Upper lobe of left lung (tissue), 6 donors: ENCODE data around the gene PTPRM. TPM values are rescaled to one million over a fixed set of nuclear protein-coding genes. Genes with fewer than 3 reads are reported as not detected.

Experiments used
- ATAC-seq, 2 donors: fragments of 200-7000 bp; cut with Tn5 transposase; one replicate each; pipeline ENCODE4 v1.9.1; 2022; ENCODE audit warnings: mild to moderate bottlenecking in 2 of 2, moderate library complexity in 2 of 2; ENCODE audit not compliant: low FRiP score in 2 of 2
- DNase-seq, 2 donors: peaks; one replicate each; pipeline ENCODE4 v3.0.0-alpha.2; 2019 to 2020
- H3K27ac ChIP-seq, 4 donors: fragments of 200-600 bp; sonication (generic); one replicate each; pipeline ENCODE4 v1.5.1; 2016 to 2019
- H3K27me3 ChIP-seq, 4 donors: fragments of 200-600 bp; sonication (generic); one replicate each; pipeline ENCODE4 v1.5.1; 2017 to 2019
- H3K36me3 ChIP-seq, 4 donors: fragments of 200-600 bp; sonication (generic); one replicate each; pipeline ENCODE4 v1.5.1; 2016 to 2019
- H3K4me1 ChIP-seq, 4 donors: fragments of 200-600 bp; sonication (generic); one replicate each; pipeline ENCODE4 v1.5.1; 2018 to 2019
- H3K4me3 ChIP-seq, 4 donors: fragments of 200-600 bp; sonication (generic); one replicate each; pipeline ENCODE4 v1.5.1; 2017 to 2019; ENCODE audit warnings: mild to moderate bottlenecking in 2 of 4, moderate library complexity in 1 of 4
- H3K9me3 ChIP-seq, 4 donors: fragments of 200-600 bp; sonication (generic); one replicate each; pipeline ENCODE4 v1.5.1; 2018 to 2019
- EP300 ChIP-seq, 4 donors: sonication (generic); formaldehyde crosslinking; IDR thresholded peaks; one replicate each; pipeline ENCODE4 v1.5.1; 2017; ENCODE audit warnings: antibody characterized with exemption in 4 of 4, control low read depth in 2 of 4
- POLR2A ChIP-seq, 4 donors: fragments of 450-650 bp; IDR thresholded peaks; one replicate each; pipeline ENCODE4 v1.5.1; 2016 to 2017; ENCODE audit warnings: antibody characterized with exemption in 4 of 4, mild to moderate bottlenecking in 2 of 4
- POLR2AphosphoS5 ChIP-seq, 2 donors: sonication (generic); formaldehyde crosslinking; IDR thresholded peaks; one replicate each; pipeline ENCODE4 v1.5.1; 2017; ENCODE audit warnings: antibody characterized with exemption in 2 of 2
- WGBS, 2 donors: methylation state at CpG; one replicate each; pipeline ENCODE4 v1.1.5; 2017 to 2018; 5-methylcytosine and 5-hydroxymethylcytosine counted together
- total RNA-seq, 6 donors: library from RNA; depleted of rRNA in 4 of 6; stranded (reverse); fragments of >200 nt in 4 of 6; gene quantifications; one replicate each; pipeline versions ENCODE4 v1.1.0 to v1.2.1, GENCODE V29; 2016 to 2021
- TF ChIP-seq, protein P1 (sequence below), 6 experiments: fragments of 450-650 bp in 4 of 6; fragments of 200-600 bp in 2 of 6; sonication (generic) in 2 of 6; IDR thresholded peaks; one replicate each; pipeline ENCODE4 v1.5.1; 2016 to 2019; ENCODE audit warnings: antibody characterized with exemption in 6 of 6
- donor health status: DM: no; HTN: no; CAD: no; lungs with moderate emphysema.
- donor health status: DM: no; HTN: yes; CAD: no; lungs with severe emphysema.

Gene PTPRM
- total RNA-seq, 6 donors from 2014 or later, result 82.0 to 201 (median 154) TPM

GRCh38 chr18:7758764-7759163, 191.6 kb downstream of the PTPRM start:
- H3K4me1 ChIP-seq, result peaks cover 20 to 33% (median 26%) of the 10 kb centered on the region in 4 donors
- DNase-seq, result no peak

GRCh38 chr18:7760967-7761948, 194.1 kb downstream of the PTPRM start:
- peaks cover 1 to 11% (median 5%) of the 10 kb centered on the region in 4 donors for H3K4me1 ChIP-seq
- ATAC-seq (peak in 1 of 2 donors; percentile 49), DNase-seq (no peak)
- no peak overlapping the region for H3K4me3 ChIP-seq
- H3K27me3 ChIP-seq, result no peaks in the 10 kb centered on the region
- TF ChIP-seq, protein P1, sequence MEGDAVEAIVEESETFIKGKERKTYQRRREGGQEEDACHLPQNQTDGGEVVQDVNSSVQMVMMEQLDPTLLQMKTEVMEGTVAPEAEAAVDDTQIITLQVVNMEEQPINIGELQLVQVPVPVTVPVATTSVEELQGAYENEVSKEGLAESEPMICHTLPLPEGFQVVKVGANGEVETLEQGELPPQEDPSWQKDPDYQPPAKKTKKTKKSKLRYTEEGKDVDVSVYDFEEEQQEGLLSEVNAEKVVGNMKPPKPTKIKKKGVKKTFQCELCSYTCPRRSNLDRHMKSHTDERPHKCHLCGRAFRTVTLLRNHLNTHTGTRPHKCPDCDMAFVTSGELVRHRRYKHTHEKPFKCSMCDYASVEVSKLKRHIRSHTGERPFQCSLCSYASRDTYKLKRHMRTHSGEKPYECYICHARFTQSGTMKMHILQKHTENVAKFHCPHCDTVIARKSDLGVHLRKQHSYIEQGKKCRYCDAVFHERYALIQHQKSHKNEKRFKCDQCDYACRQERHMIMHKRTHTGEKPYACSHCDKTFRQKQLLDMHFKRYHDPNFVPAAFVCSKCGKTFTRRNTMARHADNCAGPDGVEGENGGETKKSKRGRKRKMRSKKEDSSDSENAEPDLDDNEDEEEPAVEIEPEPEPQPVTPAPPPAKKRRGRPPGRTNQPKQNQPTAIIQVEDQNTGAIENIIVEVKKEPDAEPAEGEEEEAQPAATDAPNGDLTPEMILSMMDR (IDR thresholded peaks at IDR 0.05), result no peak
- no peak for TF ChIP-seq EP300 (IDR thresholded peaks at IDR 0.05)
- TF ChIP-seq POLR2AphosphoS5 (IDR thresholded peaks at IDR 0.05), result no peak
- TF ChIP-seq POLR2A (IDR thresholded peaks at IDR 0.05), result no peak
- WGBS, 2 donors, result 61 to 77% methylated on average over 6 of the region's 6 CpGs
- no peak overlapping the region for H3K27ac ChIP-seq
- H3K9me3 ChIP-seq, result no peaks in the 10 kb centered on the region
- H3K36me3 ChIP-seq, result no peaks in the 10 kb centered on the region

More at GRCh38 chr18:7758764-7759163, 191.6 kb downstream of the PTPRM start:
- H3K27me3 ChIP-seq, result no peaks in the 10 kb centered on the region
- no peak for ATAC-seq
- 62 to 69% methylated on average over 2 of the region's 2 CpGs for WGBS, 2 donors
- TF ChIP-seq EP300 (IDR thresholded peaks at IDR 0.05) (no peak), POLR2AphosphoS5 (IDR thresholded peaks at IDR 0.05) (no peak), POLR2A (IDR thresholded peaks at IDR 0.05) (no peak)
- TF ChIP-seq, protein P1 (IDR thresholded peaks at IDR 0.05), result no peak
- H3K36me3 ChIP-seq, result no peaks in the 10 kb centered on the region
- no peak overlapping the region for H3K27ac ChIP-seq
- no peaks in the 10 kb centered on the region for H3K9me3 ChIP-seq
- no peak overlapping the region for H3K4me3 ChIP-seq

DNA sequence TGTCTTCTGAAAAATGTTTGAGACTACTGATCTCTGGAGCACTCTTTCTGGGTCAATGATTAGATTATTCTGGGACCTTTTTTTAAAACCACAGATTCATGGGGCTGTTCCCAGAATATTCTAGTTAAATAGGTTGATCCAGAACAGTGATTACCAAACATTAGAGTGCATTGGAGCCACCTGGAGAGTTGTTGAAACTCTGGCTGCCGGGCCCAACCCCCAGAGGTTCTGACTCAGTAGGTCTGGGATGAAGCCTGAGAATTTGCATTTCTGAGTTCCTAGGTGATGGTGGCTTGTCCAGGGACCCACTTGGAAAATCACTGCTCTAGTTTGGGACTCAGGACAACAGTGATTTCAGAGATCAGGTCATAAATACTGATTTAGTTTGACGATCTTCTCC, 197.3 kb downstream of the PTPRM start:
- ATAC-seq (no peak), DNase-seq (no peak)
- peaks cover 0 to 2% (median 0%) of the 10 kb centered on the region in 4 donors for H3K4me1 ChIP-seq
- no peak overlapping the region for H3K4me3 ChIP-seq
- no peaks in the 10 kb centered on the region for H3K27me3 ChIP-seq
- H3K9me3 ChIP-seq, result no peaks in the 10 kb centered on the region
- WGBS, 2 donors, result 65 to 86% methylated on average over 2 of the region's 2 CpGs
- H3K36me3 ChIP-seq, result no peaks in the 10 kb centered on the region
- no peak overlapping the region for H3K27ac ChIP-seq
- TF ChIP-seq, protein P1 (IDR thresholded peaks at IDR 0.05), result no peak

DNA sequence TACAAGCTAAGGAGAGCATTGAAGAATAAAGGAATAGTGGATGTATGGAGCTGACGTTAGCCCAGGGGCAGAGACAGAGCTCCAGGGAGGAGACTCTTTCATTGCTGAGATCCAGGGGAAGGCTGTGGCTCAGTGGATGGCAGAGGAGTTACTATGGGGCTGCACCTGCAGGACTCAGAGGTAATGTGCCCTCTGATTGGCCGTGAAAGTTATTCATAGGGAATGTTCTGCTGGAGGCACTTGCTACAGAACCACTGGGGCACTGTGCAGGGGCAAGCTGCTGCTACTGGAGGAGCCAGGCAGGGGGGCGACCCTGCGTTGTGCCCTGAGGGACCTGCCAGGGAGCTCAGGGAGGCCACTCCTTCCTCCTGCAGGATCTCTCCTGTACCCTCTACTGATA, 199.2 kb downstream of the PTPRM start:
- no peaks in the 10 kb centered on the region for H3K36me3 ChIP-seq
- DNase-seq, result peak in 1 of 2 donors; percentile 46
- ATAC-seq, result no peak
- peaks cover 0 to 3% (median 0%) of the 10 kb centered on the region in 4 donors for H3K4me1 ChIP-seq
- no peak for TF ChIP-seq EP300 (IDR thresholded peaks at IDR 0.05)
- TF ChIP-seq, protein P1 (IDR thresholded peaks at IDR 0.05), result no peak
- no peak for TF ChIP-seq POLR2A (IDR thresholded peaks at IDR 0.05)
- no peak for TF ChIP-seq POLR2AphosphoS5 (IDR thresholded peaks at IDR 0.05)
- H3K4me3 ChIP-seq, result no peak overlapping the region
- no peak overlapping the region for H3K27ac ChIP-seq
- H3K27me3 ChIP-seq, result no peaks in the 10 kb centered on the region
- 87 to 88% methylated on average over 4 of the region's 4 CpGs for WGBS, 2 donors
- H3K9me3 ChIP-seq, result no peaks in the 10 kb centered on the region
